Sciatic nerve (tissue), 2 donors: ENCODE measurements around the gene OR2AJ1. TPM values are rescaled to one million over a fixed set of nuclear protein-coding genes. Genes with fewer than 3 reads are reported as not detected.
A peak's percentile ranks its signal among the peaks of the same experiment; 100 is the strongest.

Source experiments
- ATAC-seq: fragments of 200-7000 bp; cut with Tn5 transposase; one replicate; pipeline ENCODE4 v1.9.1; 2020; ENCODE audit warnings: mild to moderate bottlenecking, moderate library complexity
- DNase-seq: peaks from one replicate; pipeline ENCODE4 v3.0.0-alpha.2; 2020; ENCODE audit warnings: low spot score
- intact Hi-C: fragments of 100-400 bp; cut with DNase I; formaldehyde crosslinking; loops from one replicate; pipeline ENCODE4 v1.14.2; 2022
- total RNA-seq: library from RNA; stranded (reverse); fragmentation: NEBNext Ultra II Directional; extraction: Animal tissue kit (Norgen Biotek cat#: 25700); gene quantifications from one replicate; pipeline ENCODE4 v1.2.1, GENCODE V29; 2021
- donor health status: DM: no; HTN: no; CAD: no.
- donor health status: DM: no; HTN: no; CAD: no.

Gene OR2AJ1, protein sequence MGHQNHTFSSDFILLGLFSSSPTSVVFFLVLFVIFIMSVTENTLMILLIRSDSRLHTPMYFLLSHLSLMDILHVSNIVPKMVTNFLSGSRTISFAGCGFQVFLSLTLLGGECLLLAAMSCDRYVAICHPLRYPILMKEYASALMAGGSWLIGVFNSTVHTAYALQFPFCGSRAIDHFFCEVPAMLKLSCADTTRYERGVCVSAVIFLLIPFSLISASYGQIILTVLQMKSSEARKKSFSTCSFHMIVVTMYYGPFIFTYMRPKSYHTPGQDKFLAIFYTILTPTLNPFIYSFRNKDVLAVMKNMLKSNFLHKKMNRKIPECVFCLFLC
- total RNA-seq = 0.22 TPM

DNA sequence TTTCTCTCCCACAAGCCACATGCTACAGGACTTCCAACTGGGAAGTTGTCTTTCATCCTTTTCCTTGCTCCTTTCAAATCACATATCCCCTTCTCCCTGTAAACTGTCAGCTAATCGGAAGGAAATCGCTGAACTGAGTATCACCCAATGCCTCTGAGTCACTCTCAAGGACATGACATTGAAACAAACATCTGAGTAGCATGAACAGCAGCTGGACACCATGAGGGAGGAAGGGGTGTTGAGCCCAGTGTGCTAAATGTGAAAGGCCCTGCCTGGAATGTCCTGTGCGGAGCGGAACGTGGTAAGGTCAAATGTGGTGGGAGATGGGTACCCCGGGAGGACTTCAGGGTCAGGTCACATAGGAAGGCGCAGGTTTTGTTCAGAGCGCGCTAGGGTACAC lies at the start of gene OR2AJ1:
OR2AJ1 (plus strand) TSS at position 22 of the 400 bp plus-strand sequence. CDS start 8,880 bp downstream, outside the sequence.
- ATAC-seq (no peak), DNase-seq (no peak)
- intact Hi-C loops = no loop called here

GRCh38 chr1:247883346-247883745 lies 41.3 kb upstream of the OR2AJ1 start:
- intact Hi-C loops = no loop called here
- DNase-seq (no peak), ATAC-seq (no peak)

DNA sequence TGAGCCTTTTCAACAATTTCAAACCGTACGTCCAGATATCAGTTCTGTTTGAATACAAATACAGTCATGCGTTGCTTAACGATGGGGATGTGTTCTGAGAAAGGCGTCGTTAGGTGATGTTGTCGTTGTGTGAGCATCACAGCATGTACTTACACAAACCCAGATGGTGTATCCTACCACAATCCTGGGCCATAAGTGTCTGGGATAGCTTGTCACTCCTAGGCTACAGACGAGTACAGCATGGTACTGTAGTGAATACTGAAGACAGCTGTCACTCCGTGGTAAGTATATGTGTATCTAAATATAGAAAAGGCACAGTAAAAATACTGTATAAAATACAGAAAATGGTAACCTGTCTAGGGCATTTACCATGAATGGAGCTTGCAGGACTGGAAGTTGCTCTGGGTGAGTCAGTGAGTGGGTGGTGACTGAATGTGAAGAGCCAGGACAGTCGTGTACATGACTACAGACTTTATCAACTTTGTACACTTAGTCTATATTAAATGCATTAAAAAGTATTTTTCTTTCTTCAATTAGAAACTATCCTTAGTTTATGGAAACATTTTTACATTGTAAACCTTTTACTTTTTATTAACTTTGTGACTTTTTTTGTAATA lies 39.8 kb upstream of the OR2AJ1 start:
- DNase-seq (no peak), ATAC-seq (no peak)
- intact Hi-C loops = no loop called here

DNA sequence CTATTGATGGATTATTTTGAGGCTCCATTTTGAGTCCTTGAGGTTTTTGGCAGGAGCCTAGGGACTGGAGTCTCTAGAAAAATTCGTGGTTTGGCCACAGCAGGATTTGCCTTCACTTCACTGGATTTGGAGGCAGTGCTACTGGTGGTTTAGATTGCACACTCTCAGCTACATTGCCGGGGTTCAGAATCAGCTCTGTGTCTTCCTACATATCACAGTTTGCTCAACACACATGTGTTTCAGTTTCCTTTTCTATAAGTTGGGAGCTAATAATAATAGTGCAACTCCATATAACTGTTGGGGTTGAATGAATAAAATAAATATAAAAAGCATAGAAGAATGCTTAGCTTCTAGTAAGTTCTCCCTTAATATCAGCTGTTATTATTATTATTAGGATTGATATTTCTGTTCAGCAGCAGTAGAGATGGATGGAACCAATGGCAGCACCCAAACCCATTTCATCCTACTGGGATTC lies 29.5 kb upstream of the OR2AJ1 start, which contains the start of gene OR2W3:
OR2W3 (plus strand) TSS at position 425 of the 475 bp plus-strand sequence; CDS start at position 425, 0 bp downstream.
- intact Hi-C loops = no loop called here
- DNase-seq (no peak), ATAC-seq (no peak)

GRCh38 chr1:247895976-247896375 lies 28.7 kb upstream of the OR2AJ1 start:
- DNase-seq (no peak), ATAC-seq (no peak)
- intact Hi-C loops = no loop called here

- ATAC-seq (no peak), DNase-seq (no peak)
- intact Hi-C loops = no loop called here
These were observed 20.6 kb upstream of the OR2AJ1 start for GRCh38 chr1:247904122-247904521.

- intact Hi-C loops = no loop called here
- ATAC-seq = no peak
- no peak for DNase-seq
These were observed 19.5 kb upstream of the OR2AJ1 start for GRCh38 chr1:247905181-247905580.

GRCh38 chr1:247905910-247906503 lies 18.7 kb upstream of the OR2AJ1 start:
- DNase-seq (no peak), ATAC-seq (no peak)
- intact Hi-C loops = no loop called here

DNA sequence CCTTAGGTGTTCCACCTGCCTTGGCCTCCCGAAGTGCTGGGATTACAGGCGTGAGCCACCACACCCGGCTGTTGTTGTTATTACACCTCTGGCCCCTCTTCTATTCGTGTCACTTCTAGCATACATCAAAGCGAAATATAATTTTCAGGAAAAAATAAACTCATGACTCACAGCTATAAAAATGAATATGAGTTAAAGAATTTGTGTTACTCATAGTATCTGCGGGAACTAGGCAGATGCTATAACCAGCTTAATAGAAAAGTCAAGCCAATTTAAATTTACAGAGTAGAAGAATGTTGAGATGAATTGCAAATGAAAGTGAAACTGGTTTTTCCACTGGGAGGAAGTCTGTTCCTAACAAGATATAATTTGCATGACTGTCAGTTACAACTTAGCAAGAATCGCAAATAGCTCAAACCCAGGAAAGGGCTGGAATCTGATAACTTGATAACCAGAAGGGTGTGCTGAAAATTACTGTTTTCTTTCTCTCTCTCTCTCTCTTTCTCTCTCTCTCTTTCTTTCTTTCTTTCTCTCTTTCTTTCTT lies 18.1 kb upstream of the OR2AJ1 start:
- DNase-seq (no peak), ATAC-seq (no peak)
- intact Hi-C loops = no loop called here

DNA sequence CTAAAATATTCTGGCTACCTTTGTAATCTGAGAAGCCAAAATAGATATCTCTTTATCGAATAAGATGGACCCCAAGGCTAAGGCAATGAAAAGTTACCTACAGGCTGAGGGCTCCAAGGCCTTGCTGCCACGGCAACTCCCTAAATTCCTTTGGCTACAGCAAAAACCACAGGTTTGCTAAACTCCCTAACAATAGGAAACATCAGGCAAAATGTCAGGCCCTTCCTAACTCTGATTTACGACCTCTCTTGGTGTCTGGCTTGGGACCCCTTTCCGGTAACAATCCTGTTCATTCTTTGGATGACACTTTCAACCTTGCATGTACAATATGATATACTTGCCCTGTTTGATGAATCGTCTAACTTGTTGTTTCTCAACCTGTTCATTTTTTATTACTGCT lies 15.9 kb upstream of the OR2AJ1 start:
- intact Hi-C loops = no loop called here
- no peak for DNase-seq
- ATAC-seq = no peak

GRCh38 chr1:247913786-247914185 lies 10.9 kb upstream of the OR2AJ1 start:
- intact Hi-C loops = no loop called here
- DNase-seq (no peak), ATAC-seq (no peak)

- DNase-seq (no peak), ATAC-seq (no peak)
- intact Hi-C loops = no loop called here
These were observed 9.6 kb upstream of the OR2AJ1 start for GRCh38 chr1:247914941-247915662.

DNA sequence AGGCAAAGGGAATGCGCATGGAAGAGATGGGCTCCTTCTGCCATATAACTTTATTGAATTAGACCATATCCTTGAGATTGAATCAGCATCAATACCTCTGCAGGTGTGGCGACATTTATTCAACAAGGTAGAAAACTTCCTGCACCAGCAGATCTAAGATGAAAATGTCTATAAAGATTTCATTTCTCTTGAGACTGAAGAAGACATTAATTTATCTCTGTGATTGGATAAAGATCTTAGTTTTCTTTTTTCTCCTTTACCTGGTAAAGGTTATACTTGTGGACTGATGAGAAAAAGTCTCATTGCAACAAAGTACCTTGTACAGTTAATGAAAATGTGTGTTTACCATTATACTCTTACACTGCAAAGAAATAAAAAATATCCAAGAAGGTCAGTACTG lies 4.7 kb upstream of the OR2AJ1 start, which contains the start of gene OR2T8:
OR2T8 (plus strand) TSS at position 301 of the 400 bp plus-strand sequence. CDS start 766 bp downstream, outside the sequence.
- no peak for ATAC-seq

GRCh38 chr1:247923941-247924340 lies 748 bp upstream of the OR2AJ1 start:
- no peak for DNase-seq
- ATAC-seq = no peak
- intact Hi-C loops = no loop called here

More for the DNA sequence above, 4.7 kb upstream of the OR2AJ1 start, which contains the start of gene OR2T8:
- DNase-seq = no peak
- intact Hi-C loops = no loop called here

- DNase-seq = no peak
- ATAC-seq = no peak
- intact Hi-C loops = no loop called here
These were observed 9.3 kb downstream of the OR2AJ1 start for GRCh38 chr1:247933989-247934388.

DNA sequence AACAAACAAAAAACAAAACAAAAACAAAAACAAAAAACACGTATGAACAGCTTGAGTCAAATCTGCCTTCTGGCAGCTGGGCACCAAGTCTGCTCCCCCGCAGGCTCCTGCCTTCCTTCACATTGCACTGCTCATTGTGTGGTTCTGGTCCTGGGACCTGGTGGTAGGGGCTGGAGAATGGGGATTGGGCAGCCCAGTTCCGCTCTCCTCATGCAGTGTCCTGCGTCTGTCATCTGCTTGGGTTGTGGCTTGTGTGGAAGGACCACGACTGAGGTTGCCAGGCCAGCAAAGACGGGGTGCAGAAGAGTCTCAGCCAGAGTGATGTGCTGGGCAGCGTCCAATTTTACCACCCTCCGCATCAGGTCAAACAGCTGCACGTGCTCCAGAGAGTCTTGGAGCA lies 11.1 kb downstream of the OR2AJ1 start:
- no peak for ATAC-seq
- DNase-seq = no peak
- intact Hi-C loops = loop anchor here (5.0 kb wide), 1 partner anchor 872 kb away; no protein-coding TSS in a partner anchor

- ATAC-seq = no peak
- DNase-seq = no peak
- intact Hi-C loops = loop anchor here (5.0 kb wide), 1 partner anchor 871 kb away; no protein-coding TSS in a partner anchor
These were observed 11.7 kb downstream of the OR2AJ1 start for GRCh38 chr1:247936415-247936814.

GRCh38 chr1:247936965-247937734 lies 12.5 kb downstream of the OR2AJ1 start:
- ATAC-seq (peak; percentile 81), DNase-seq (peak; percentile 80)
- intact Hi-C loops = loop anchor here (5.0 kb wide), 1 partner anchor 870 kb away; no protein-coding TSS in a partner anchor
